ENCODE results near the gene ENTPD5.
A peak's percentile ranks its signal among the peaks of the same experiment; 100 is the strongest.

ENTPD5 gene

DNA sequence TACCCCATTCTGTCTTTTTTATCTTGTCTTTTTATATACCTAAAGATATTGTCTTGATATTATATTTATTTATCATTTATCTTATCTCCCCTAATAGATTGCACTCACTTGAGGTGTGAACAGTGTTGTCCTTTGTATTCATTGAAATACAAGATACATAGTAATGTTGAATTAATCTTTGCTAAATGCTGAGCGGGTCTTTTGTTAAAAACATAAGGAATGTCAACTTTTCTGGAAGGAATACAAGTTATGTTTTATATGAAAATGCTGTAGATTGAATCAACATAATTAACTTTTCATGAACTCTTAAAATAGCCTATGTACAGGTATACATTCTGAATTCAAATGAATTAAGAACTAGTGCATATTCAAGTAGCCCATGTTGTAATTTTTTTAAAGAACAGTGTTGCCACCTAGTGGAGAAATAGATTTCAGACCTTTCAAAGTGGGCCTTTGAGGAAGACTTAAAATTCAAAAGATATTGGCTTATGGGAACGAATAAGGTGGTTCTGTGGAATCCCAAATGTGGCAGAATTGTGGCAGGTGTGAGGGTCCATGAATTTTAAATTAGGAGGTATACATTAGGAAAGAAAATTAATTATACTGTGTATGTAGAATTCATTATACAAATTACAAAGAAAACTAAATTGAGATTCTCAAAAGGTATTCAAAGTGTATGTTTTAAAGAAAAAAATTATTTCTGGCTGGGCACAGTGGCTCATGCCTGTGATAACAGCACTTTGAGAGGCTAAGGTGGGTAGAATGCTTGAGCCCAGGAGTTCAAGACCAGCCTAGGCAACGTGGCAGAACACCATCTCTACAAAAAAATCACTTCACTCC, 19.2 kb upstream of the ENTPD5 start:
- Histone ChIP-seq H3K4me3 (replicated peaks; ENCODE audit: insufficient read depth, low read length) (no peak overlapping the region), H3K27ac (replicated peaks) (no peak overlapping the region), H3K27me3 (ENCODE audit: insufficient read depth, poor library complexity, severe bottlenecking) (no peaks in the 10 kb centered on the region)
- DNase-seq (ENCODE audit: low read depth in 1 of 2, low spot score in 1 of 2), result peak in 1 of 2 experiments; percentile 5
- TF ChIP-seq SPI1 (IDR thresholded peaks at IDR 0.05; ENCODE audit: borderline replicate concordance, low read depth) (no peak), REST (IDR thresholded peaks at IDR 0.05; ENCODE audit: insufficient replicate concordance, low read depth) (no peak), GABPA (IDR thresholded peaks at IDR 0.05; ENCODE audit: low read depth) (no peak), POLR2AphosphoS5 (IDR thresholded peaks at IDR 0.05; ENCODE audit: low read depth) (no peak)
- TF ChIP-seq, protein P1, sequence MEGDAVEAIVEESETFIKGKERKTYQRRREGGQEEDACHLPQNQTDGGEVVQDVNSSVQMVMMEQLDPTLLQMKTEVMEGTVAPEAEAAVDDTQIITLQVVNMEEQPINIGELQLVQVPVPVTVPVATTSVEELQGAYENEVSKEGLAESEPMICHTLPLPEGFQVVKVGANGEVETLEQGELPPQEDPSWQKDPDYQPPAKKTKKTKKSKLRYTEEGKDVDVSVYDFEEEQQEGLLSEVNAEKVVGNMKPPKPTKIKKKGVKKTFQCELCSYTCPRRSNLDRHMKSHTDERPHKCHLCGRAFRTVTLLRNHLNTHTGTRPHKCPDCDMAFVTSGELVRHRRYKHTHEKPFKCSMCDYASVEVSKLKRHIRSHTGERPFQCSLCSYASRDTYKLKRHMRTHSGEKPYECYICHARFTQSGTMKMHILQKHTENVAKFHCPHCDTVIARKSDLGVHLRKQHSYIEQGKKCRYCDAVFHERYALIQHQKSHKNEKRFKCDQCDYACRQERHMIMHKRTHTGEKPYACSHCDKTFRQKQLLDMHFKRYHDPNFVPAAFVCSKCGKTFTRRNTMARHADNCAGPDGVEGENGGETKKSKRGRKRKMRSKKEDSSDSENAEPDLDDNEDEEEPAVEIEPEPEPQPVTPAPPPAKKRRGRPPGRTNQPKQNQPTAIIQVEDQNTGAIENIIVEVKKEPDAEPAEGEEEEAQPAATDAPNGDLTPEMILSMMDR (IDR thresholded peaks at IDR 0.05; ENCODE audit: insufficient read depth, low read length), result no peak

GRCh38 chr14:74035556-74035955, 16.5 kb upstream of the ENTPD5 start:
- no peak for DNase-seq (ENCODE audit: low read depth in 1 of 2, low spot score in 1 of 2)
- TF ChIP-seq SPI1 (IDR thresholded peaks at IDR 0.05; ENCODE audit: borderline replicate concordance, low read depth) (no peak), GABPA (IDR thresholded peaks at IDR 0.05; ENCODE audit: low read depth) (no peak), POLR2AphosphoS5 (IDR thresholded peaks at IDR 0.05; ENCODE audit: low read depth) (no peak), REST (IDR thresholded peaks at IDR 0.05; ENCODE audit: insufficient replicate concordance, low read depth) (no peak)
- TF ChIP-seq, protein P1 (IDR thresholded peaks at IDR 0.05; ENCODE audit: insufficient read depth, low read length), result no peak
- Histone ChIP-seq H3K27ac (replicated peaks) (no peak overlapping the region), H3K27me3 (ENCODE audit: insufficient read depth, poor library complexity, severe bottlenecking) (no peaks in the 10 kb centered on the region), H3K4me3 (replicated peaks; ENCODE audit: insufficient read depth, low read length) (no peak overlapping the region)

- no peak for DNase-seq (ENCODE audit: low read depth in 1 of 2, low spot score in 1 of 2)
- Histone ChIP-seq H3K27ac (replicated peaks) (no peak overlapping the region), H3K4me3 (replicated peaks; ENCODE audit: insufficient read depth, low read length) (no peak overlapping the region), H3K27me3 (ENCODE audit: insufficient read depth, poor library complexity, severe bottlenecking) (no peaks in the 10 kb centered on the region)
- TF ChIP-seq SPI1 (IDR thresholded peaks at IDR 0.05; ENCODE audit: borderline replicate concordance, low read depth), result no peak
- TF ChIP-seq GABPA (IDR thresholded peaks at IDR 0.05; ENCODE audit: low read depth), result no peak
- TF ChIP-seq, protein P1 (IDR thresholded peaks at IDR 0.05; ENCODE audit: insufficient read depth, low read length), result no peak
- no peak for TF ChIP-seq POLR2AphosphoS5 (IDR thresholded peaks at IDR 0.05; ENCODE audit: low read depth)
- TF ChIP-seq REST (IDR thresholded peaks at IDR 0.05; ENCODE audit: insufficient replicate concordance, low read depth), result no peak
Measured at GRCh38 chr14:74034572-74034971, 15.5 kb upstream of the ENTPD5 start.
